Measurements from ENCODE around the gene SIAH2.

- TF ChIP-seq POLR2A (IDR thresholded peaks at IDR 0.05): no peak
- TF ChIP-seq CTCF (IDR thresholded peaks at IDR 0.05): no peak
These were observed 3.0 kb downstream of the SIAH2 start for GRCh38 chr3:150759947-150760346.
